Measurements from ENCODE around the gene ADH1B.
"Not testable (repeated sequence)": the region's sequence is repeated elsewhere in the genome, so short reads cannot be mapped to it uniquely, and the experiment has no call there.

Gene ADH1B

GRCh38 chr4:99321241-99322191, at the start of gene ADH1B:
TSS of gene ADH1B (minus strand) at chr4:99321401. CDS start at chr4:99321331, 70 bp downstream.
- in situ Hi-C loops (cut with HindIII; ENCODE audit: low pct_ligation_motif_present, low pct_unique_long_range_greater_than_20kb, low sequenced_read_pairs): no loop called here
- DNase-seq: no peak

- DNase-seq; in situ Hi-C loops (cut with HindIII; ENCODE audit: low pct_ligation_motif_present, low pct_unique_long_range_greater_than_20kb, low sequenced_read_pairs): not testable (repeated sequence)
These were observed 46.6 kb upstream of the ADH1B start for GRCh38 chr4:99367817-99368216.

- no peak for DNase-seq
- in situ Hi-C loops (cut with HindIII; ENCODE audit: low pct_ligation_motif_present, low pct_unique_long_range_greater_than_20kb, low sequenced_read_pairs): no loop called here
These were observed 45.3 kb upstream of the ADH1B start for GRCh38 chr4:99366491-99366890.

- DNase-seq: no peak
These were observed 41.6 kb upstream of the ADH1B start for GRCh38 chr4:99362768-99363167.

GRCh38 chr4:99361899-99362275, 40.7 kb upstream of the ADH1B start:
- in situ Hi-C loops (cut with HindIII; ENCODE audit: low pct_ligation_motif_present, low pct_unique_long_range_greater_than_20kb, low sequenced_read_pairs): no loop called here

More at GRCh38 chr4:99362768-99363167, 41.6 kb upstream of the ADH1B start:
- in situ Hi-C loops (cut with HindIII; ENCODE audit: low pct_ligation_motif_present, low pct_unique_long_range_greater_than_20kb, low sequenced_read_pairs): no loop called here

GRCh38 chr4:99361268-99361898, 40.2 kb upstream of the ADH1B start:
- in situ Hi-C loops (cut with HindIII; ENCODE audit: low pct_ligation_motif_present, low pct_unique_long_range_greater_than_20kb, low sequenced_read_pairs): no loop called here
- no peak for DNase-seq

More at GRCh38 chr4:99361899-99362275, 40.7 kb upstream of the ADH1B start:
- no peak for DNase-seq

GRCh38 chr4:99359480-99360204, 38.4 kb upstream of the ADH1B start:
- in situ Hi-C loops (cut with HindIII; ENCODE audit: low pct_ligation_motif_present, low pct_unique_long_range_greater_than_20kb, low sequenced_read_pairs): no loop called here
- no peak for DNase-seq

DNA sequence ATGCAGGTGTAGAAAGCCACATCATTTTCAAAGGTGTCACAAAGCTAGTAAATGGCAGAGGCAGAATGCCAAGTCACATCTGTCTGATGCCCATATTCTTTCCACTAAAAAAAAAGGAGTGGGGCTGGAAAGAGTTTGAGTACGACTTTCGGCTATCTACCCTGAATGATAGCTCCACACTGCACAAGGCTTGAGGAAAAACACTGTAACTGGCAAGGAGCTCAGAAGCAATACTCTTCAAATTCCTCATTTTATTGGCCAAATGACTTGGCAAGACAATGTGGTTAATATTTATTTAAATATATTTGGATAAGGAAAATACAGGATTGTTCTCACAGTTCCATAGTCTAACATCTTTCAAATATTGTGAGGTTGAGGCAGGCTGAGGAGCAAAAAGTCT, 36.7 kb upstream of the ADH1B start:
- no peak for DNase-seq
- in situ Hi-C loops (cut with HindIII; ENCODE audit: low pct_ligation_motif_present, low pct_unique_long_range_greater_than_20kb, low sequenced_read_pairs): no loop called here

- in situ Hi-C loops (cut with HindIII; ENCODE audit: low pct_ligation_motif_present, low pct_unique_long_range_greater_than_20kb, low sequenced_read_pairs): no loop called here
- DNase-seq: no peak
These were observed 35.8 kb upstream of the ADH1B start for GRCh38 chr4:99356992-99357391.

GRCh38 chr4:99356149-99356548, 34.9 kb upstream of the ADH1B start:
- DNase-seq; in situ Hi-C loops (cut with HindIII; ENCODE audit: low pct_ligation_motif_present, low pct_unique_long_range_greater_than_20kb, low sequenced_read_pairs): not testable (repeated sequence)

GRCh38 chr4:99352602-99353537, 31.7 kb upstream of the ADH1B start, which contains the start of gene ADH1C:
TSS of gene ADH1C (minus strand) at chr4:99352746. CDS start at chr4:99352675, 71 bp downstream.
- in situ Hi-C loops (cut with HindIII; ENCODE audit: low pct_ligation_motif_present, low pct_unique_long_range_greater_than_20kb, low sequenced_read_pairs): no loop called here
- no peak for DNase-seq

- no peak for DNase-seq
- in situ Hi-C loops (cut with HindIII; ENCODE audit: low pct_ligation_motif_present, low pct_unique_long_range_greater_than_20kb, low sequenced_read_pairs): no loop called here
These were observed 30.3 kb upstream of the ADH1B start for GRCh38 chr4:99351487-99351886.

DNA sequence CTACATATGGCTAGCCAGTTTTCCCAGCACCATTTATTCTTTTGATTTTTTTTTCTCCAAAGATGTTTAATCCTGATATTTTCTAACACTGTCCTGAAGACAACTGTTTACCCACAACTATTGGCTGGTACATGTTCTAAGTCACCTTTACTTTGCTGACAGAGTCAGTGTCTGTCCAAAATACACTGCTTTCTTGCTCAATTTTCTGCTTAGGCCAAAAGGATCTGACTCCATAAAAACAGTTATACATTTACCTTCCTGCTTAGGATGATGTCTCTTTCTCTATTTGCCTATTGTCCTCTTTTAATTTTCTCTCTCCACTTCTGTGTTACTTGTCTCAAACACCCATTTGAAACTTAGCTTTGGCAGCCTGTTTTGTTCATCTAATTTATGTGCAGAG, 28.1 kb upstream of the ADH1B start:
- no peak for DNase-seq
- in situ Hi-C loops (cut with HindIII; ENCODE audit: low pct_ligation_motif_present, low pct_unique_long_range_greater_than_20kb, low sequenced_read_pairs): no loop called here

DNA sequence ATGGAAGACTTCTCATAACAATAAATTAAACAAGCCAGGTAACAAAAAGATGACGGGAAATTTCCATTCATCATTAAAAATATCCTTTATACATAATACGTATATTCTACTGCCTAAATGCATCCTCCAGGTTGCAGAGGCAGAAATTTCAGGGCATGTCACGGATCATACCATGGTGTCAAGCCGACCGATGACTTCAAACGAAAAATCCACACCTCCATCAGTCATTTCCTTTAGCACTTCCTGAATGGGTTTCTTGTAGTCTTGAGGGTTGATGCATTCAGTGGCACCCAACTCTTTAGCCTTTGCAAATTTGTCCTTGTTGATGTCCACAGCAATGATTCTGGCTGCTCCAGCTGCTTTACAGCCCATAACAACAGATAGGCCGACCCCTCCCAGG, 21.4 kb upstream of the ADH1B start:
- in situ Hi-C loops (cut with HindIII; ENCODE audit: low pct_ligation_motif_present, low pct_unique_long_range_greater_than_20kb, low sequenced_read_pairs); DNase-seq: not testable (repeated sequence)

GRCh38 chr4:99341426-99341825, 20.2 kb upstream of the ADH1B start:
- no peak for DNase-seq
- in situ Hi-C loops (cut with HindIII; ENCODE audit: low pct_ligation_motif_present, low pct_unique_long_range_greater_than_20kb, low sequenced_read_pairs): no loop called here

DNA sequence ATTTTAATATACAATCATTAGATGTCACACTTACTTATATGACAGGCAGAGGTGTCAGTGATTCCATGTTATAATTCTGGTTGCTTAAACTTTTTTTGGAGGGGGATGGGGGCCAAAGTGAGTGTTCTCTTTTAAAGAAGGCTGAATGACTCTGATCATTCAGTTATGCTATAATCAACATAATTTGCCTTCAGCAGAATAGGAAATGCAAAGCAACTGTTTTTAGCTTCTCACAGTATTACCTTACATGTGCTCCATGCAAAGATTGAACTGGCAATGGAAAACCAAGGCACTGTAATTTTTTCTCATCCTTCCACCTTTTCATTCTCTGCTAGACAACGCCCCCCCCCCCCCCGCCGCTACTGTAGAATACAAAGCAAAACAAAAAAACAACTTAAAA, 18.0 kb upstream of the ADH1B start:
- DNase-seq: no peak
- in situ Hi-C loops (cut with HindIII; ENCODE audit: low pct_ligation_motif_present, low pct_unique_long_range_greater_than_20kb, low sequenced_read_pairs): no loop called here

GRCh38 chr4:99336553-99336952, 15.4 kb upstream of the ADH1B start:
- DNase-seq: no peak
- in situ Hi-C loops (cut with HindIII; ENCODE audit: low pct_ligation_motif_present, low pct_unique_long_range_greater_than_20kb, low sequenced_read_pairs): no loop called here

DNA sequence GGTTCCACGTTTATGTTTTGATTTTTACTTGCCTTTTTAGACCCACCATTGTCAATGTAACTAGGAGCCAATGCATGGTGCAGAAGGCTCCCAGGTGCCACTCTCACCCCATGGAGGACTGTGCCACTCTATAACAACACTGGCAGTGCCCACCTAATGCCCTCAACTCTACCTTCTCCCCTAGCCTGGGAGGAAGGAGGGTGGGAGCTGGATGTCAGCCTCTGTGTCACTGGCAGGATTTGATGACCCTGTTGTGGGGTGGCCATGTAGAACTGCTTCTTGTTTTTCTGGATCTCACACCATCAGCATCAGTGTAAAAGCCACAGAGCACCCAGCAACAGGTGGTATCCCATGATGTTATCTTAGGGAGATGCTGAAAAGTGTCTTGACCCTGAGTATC, 13.7 kb upstream of the ADH1B start:
- DNase-seq: no peak
- in situ Hi-C loops (cut with HindIII; ENCODE audit: low pct_ligation_motif_present, low pct_unique_long_range_greater_than_20kb, low sequenced_read_pairs): no loop called here

Measured in ACHN (cell line).